CD4-positive, alpha-beta T cell treated with Interleukin-17A for 4 hours (primary cell): ENCODE measurements around the gene TSPAN4.

ENCODE experiments used
- DNase-seq: peaks from one replicate; pipeline ENCODE4 v3.0.0-alpha.2; 2020; ENCODE audit warnings: mixed read lengths

Gene TSPAN4

GRCh38 chr11:913043-913442 is 70.4 kb downstream of the TSPAN4 start:
- DNase-seq, result no peak

- no peak for DNase-seq
Measured at GRCh38 chr11:914204-914603, 71.6 kb downstream of the TSPAN4 start.

GRCh38 chr11:914747-915501 is 72.3 kb downstream of the TSPAN4 start:
- DNase-seq, result no peak
